Endothelial cell (in vitro differentiated cells): Measurements from ENCODE around the gene TSR2. TPM values are rescaled to one million over a fixed set of nuclear protein-coding genes. Genes with fewer than 3 reads are reported as not detected.

Source experiments
- DNase-seq: peaks from one replicate; pipeline ENCODE4 v3.0.0; 2021; ENCODE audit warnings: low spot score
- H3K27ac Mint-ChIP-seq: one replicate; pipeline ENCODE4 v1.8.0; 2021; ENCODE audit warnings: mixed read lengths, inconsistent platforms; ENCODE audit not compliant: unreplicated experiment
- H3K27me3 Mint-ChIP-seq: one replicate; pipeline ENCODE4 v1.8.0; 2021; ENCODE audit warnings: mild to moderate bottlenecking, moderate library complexity, mixed read lengths, inconsistent platforms; ENCODE audit not compliant: unreplicated experiment
- H3K36me3 Mint-ChIP-seq: one replicate; pipeline ENCODE4 v1.8.0; 2021; ENCODE audit warnings: mild to moderate bottlenecking, low read depth, mixed read lengths, inconsistent platforms; ENCODE audit not compliant: unreplicated experiment
- H3K4me1 Mint-ChIP-seq: one replicate; pipeline ENCODE4 v1.8.0; 2021; ENCODE audit warnings: mild to moderate bottlenecking, mixed read lengths, inconsistent platforms; ENCODE audit not compliant: unreplicated experiment
- H3K4me3 Mint-ChIP-seq: one replicate; pipeline ENCODE4 v1.8.0; 2021; ENCODE audit warnings: mild to moderate bottlenecking, mixed read lengths, inconsistent platforms; ENCODE audit not compliant: unreplicated experiment
- H3K9me3 Mint-ChIP-seq: one replicate; pipeline ENCODE4 v1.8.0; 2021; ENCODE audit warnings: mixed read lengths, inconsistent platforms; ENCODE audit not compliant: unreplicated experiment
- total RNA-seq: library from RNA; stranded (reverse); fragmentation: NEBNext Ultra II Directional; extraction: Animal tissue kit (Norgen Biotek cat#: 25700); gene quantifications from one replicate; pipeline ENCODE4 v1.2.1, GENCODE V29; 2021; ENCODE audit not compliant: unreplicated experiment
- TF ChIP-seq, protein P1 (sequence below): fragments of 200-600 bp; sonication (generic); IDR thresholded peaks from one replicate; pipeline ENCODE4 v1.5.0; 2021; ENCODE audit warnings: antibody characterized with exemption; ENCODE audit not compliant: unreplicated experiment

TSR2 gene
- total RNA-seq, 1 donor from 2014 or later = 41.0 TPM

DNA sequence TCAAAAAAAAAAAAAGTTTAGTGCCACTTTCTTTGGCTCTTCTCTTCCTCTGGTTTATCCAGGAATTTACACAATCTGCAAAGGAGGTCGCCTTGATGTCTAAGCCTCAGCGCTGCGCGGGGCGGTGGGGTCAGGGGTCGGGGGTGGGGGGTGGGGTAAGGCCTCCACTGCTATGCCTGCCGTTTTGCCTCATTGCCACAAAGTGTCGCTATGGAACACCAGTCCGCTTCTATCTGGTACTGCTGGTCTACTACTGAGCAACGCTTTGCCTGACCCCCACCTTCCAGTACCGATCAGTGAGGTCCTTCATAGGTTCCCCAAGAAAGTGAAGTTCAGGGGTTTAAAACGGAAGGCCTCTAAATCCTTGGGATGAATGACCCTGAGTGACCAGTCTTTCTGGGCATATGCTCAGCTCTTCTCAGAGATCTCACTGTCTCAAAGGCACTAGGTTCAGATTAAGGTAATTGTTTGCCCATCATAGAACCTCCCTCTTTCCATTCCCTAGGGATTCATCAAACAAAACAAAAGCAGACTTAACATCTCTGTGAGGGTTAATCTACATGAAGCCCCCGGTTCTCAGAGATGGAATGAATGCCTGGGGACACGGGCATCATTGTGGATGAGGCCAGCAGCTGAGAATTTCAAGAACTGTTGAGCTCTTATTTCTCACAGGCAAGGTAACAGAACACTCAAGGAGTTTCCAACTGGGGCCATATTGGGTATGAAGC lies 16.9 kb upstream of the TSR2 start:
- H3K27ac Mint-ChIP-seq = no peak overlapping the region
- peaks cover 2% of the 10 kb centered on the region for H3K27me3 Mint-ChIP-seq
- no peaks in the 10 kb centered on the region for H3K9me3 Mint-ChIP-seq
- H3K36me3 Mint-ChIP-seq = no peaks in the 10 kb centered on the region
- no peaks in the 10 kb centered on the region for H3K4me1 Mint-ChIP-seq
- no peak overlapping the region for H3K4me3 Mint-ChIP-seq
- TF ChIP-seq, protein P1, sequence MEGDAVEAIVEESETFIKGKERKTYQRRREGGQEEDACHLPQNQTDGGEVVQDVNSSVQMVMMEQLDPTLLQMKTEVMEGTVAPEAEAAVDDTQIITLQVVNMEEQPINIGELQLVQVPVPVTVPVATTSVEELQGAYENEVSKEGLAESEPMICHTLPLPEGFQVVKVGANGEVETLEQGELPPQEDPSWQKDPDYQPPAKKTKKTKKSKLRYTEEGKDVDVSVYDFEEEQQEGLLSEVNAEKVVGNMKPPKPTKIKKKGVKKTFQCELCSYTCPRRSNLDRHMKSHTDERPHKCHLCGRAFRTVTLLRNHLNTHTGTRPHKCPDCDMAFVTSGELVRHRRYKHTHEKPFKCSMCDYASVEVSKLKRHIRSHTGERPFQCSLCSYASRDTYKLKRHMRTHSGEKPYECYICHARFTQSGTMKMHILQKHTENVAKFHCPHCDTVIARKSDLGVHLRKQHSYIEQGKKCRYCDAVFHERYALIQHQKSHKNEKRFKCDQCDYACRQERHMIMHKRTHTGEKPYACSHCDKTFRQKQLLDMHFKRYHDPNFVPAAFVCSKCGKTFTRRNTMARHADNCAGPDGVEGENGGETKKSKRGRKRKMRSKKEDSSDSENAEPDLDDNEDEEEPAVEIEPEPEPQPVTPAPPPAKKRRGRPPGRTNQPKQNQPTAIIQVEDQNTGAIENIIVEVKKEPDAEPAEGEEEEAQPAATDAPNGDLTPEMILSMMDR = no peak
- DNase-seq = peak; percentile 18

DNA sequence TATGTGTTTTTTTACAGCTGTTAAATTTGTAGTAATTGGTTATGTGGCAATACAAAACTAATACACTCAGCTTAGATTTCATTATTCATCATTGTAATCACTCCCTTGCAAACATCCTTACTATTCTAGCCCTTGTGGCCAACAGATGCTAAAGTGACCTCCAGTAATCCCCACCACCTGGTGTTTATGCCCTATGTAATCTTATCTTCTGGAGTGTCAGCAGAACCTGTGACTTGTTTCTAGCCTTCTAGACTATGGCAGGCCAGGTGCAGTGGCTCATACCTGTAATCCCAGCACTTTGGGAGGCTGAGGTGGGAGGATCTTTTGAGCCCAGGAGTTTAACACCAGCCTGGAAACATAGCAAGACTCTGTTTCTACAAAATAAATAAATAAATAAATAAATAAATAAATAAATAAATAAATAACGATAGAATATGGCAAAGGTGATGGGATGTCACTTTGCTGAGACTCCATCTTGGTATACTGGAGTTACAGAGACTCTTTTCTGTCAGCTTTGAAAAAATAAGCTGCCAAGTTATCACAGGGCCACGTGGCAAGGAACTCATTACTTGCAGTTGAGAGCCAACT lies 12.3 kb upstream of the TSR2 start:
- Mint-ChIP-seq H3K4me3 (no peak overlapping the region), H3K9me3 (no peaks in the 10 kb centered on the region), H3K27me3 (peaks cover 2% of the 10 kb centered on the region), H3K27ac (no peak overlapping the region), H3K4me1 (no peaks in the 10 kb centered on the region), H3K36me3 (peaks cover 6% of the 10 kb centered on the region)
- TF ChIP-seq, protein P1 = no peak
- no peak for DNase-seq

GRCh38 chrX:54430519-54430918 lies 9.7 kb upstream of the TSR2 start:
- TF ChIP-seq, protein P1 = no peak
- no peak overlapping the region for H3K4me3 Mint-ChIP-seq
- DNase-seq = no peak
- peaks cover 5% of the 10 kb centered on the region for H3K4me1 Mint-ChIP-seq
- no peak overlapping the region for H3K27ac Mint-ChIP-seq
- H3K9me3 Mint-ChIP-seq = no peaks in the 10 kb centered on the region
- H3K27me3 Mint-ChIP-seq = peaks cover 2% of the 10 kb centered on the region
- H3K36me3 Mint-ChIP-seq = peaks cover 6% of the 10 kb centered on the region

- Mint-ChIP-seq H3K9me3 (no peaks in the 10 kb centered on the region), H3K36me3 (no peaks in the 10 kb centered on the region), H3K27ac (no peak overlapping the region), H3K4me3 (no peak overlapping the region), H3K4me1 (peaks cover 7% of the 10 kb centered on the region), H3K27me3 (no peaks in the 10 kb centered on the region)
- TF ChIP-seq, protein P1 = no peak
- no peak for DNase-seq
These were observed 5.1 kb upstream of the TSR2 start for GRCh38 chrX:54435121-54435520.

DNA sequence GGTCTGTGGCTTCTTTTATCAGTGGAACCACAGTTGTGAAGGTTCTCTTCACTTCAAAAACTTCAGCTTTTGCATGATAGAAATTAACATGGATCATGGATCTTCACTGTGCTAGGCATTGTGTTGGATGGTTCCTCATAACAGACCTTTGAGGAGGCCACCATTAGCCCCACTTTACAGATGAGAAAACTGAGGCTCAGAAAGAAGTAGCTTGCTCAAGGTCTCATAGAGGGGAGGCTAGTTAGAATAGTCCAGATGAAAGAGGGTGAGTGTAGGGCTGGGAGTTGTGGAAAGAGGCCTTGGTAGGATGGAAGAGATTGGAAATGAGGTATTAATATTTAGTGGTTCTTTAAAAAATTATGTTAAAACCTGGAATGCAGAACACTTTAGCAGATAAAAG lies 2.6 kb downstream of the TSR2 start:
- Mint-ChIP-seq H3K27ac (no peak overlapping the region), H3K36me3 (peaks cover 15% of the 10 kb centered on the region), H3K4me3 (no peak overlapping the region), H3K27me3 (peaks cover 1% of the 10 kb centered on the region), H3K9me3 (no peaks in the 10 kb centered on the region), H3K4me1 (peaks cover 8% of the 10 kb centered on the region)
- TF ChIP-seq, protein P1 = no peak
- no peak for DNase-seq
